SK-N-SH treated with all-trans-retinoic acid at 6 μM for 48 hours (cell line): ENCODE data around the gene HYAL3.
"Not testable (repeated sequence)": the region's sequence is repeated elsewhere in the genome, so short reads cannot be mapped to it uniquely, and the experiment has no call there.

Source experiments
- ARNTL ChIP-seq: fragments of 450-650 bp; formaldehyde crosslinking; IDR thresholded peaks from 2 replicates; pipeline ENCODE4 v1.5.0; 2020; ENCODE audit warnings: low read depth, mild to moderate bottlenecking, moderate library complexity, borderline replicate concordance
- BACH2 ChIP-seq: fragments of 250-450 bp; sonication (Bioruptor Pico); IDR thresholded peaks from 2 replicates; pipeline ENCODE4 v1.9.0; 2021; ENCODE audit warnings: mild to moderate bottlenecking, borderline replicate concordance
- CREB5 ChIP-seq: fragments of 250-450 bp; sonication (Bioruptor Pico); IDR thresholded peaks from 2 replicates; pipeline ENCODE4 v1.5.1; 2020; ENCODE audit warnings: low read depth, mild to moderate bottlenecking, moderate library complexity
- CSDC2 ChIP-seq: fragments of 250-450 bp; sonication (Bioruptor Pico); IDR thresholded peaks from 2 replicates; pipeline ENCODE4 v1.5.0; 2020; ENCODE audit warnings: mild to moderate bottlenecking, moderate library complexity
- OSR1 ChIP-seq: fragments of 250-450 bp; sonication (Bioruptor Pico); IDR thresholded peaks from 2 replicates; pipeline ENCODE4 v1.8.0; 2022; ENCODE audit warnings: moderate library complexity, mild to moderate bottlenecking, inconsistent platforms
- PATZ1 ChIP-seq: fragments of 250-450 bp; sonication (Bioruptor Pico); IDR thresholded peaks from 2 replicates; pipeline ENCODE4 v1.8.0; 2020; ENCODE audit warnings: mild to moderate bottlenecking, moderate library complexity, borderline replicate concordance
- SNAI2 ChIP-seq: fragments of 250-450 bp; sonication (Bioruptor Pico); IDR thresholded peaks from 2 replicates; pipeline ENCODE4 v1.5.0; 2020; ENCODE audit warnings: mild to moderate bottlenecking, moderate library complexity
- TCF4 ChIP-seq: fragments of 250-450 bp; sonication (Bioruptor Pico); IDR thresholded peaks from 2 replicates; pipeline ENCODE4 v1.8.0; 2021; ENCODE audit warnings: mild to moderate bottlenecking, moderate library complexity, borderline replicate concordance
- TOX ChIP-seq: fragments of 250-450 bp; sonication (Bioruptor Pico); IDR thresholded peaks from 2 replicates; pipeline ENCODE4 v1.8.0; 2021; ENCODE audit warnings: mild to moderate bottlenecking, moderate library complexity, borderline replicate concordance
- ZC3H10 ChIP-seq: fragments of 250-450 bp; sonication (Bioruptor Pico); IDR thresholded peaks from 2 replicates; pipeline ENCODE4 v1.5.1; 2021; ENCODE audit warnings: mild to moderate bottlenecking, moderate library complexity
- ZFP30 ChIP-seq: fragments of 450-650 bp; formaldehyde crosslinking; IDR thresholded peaks from 2 replicates; pipeline ENCODE4 v1.5.0; 2022; ENCODE audit warnings: mild to moderate bottlenecking, moderate library complexity
- ZNF565 ChIP-seq: fragments of 450-650 bp; formaldehyde crosslinking; conservative IDR thresholded peaks from 2 replicates; pipeline ENCODE4 v1.5.0; 2020; ENCODE audit warnings: low read depth, mild to moderate bottlenecking, moderate library complexity
- TF ChIP-seq, protein P1 (sequence below): fragments of 250-450 bp; sonication (Bioruptor Pico); IDR thresholded peaks from 2 replicates; pipeline ENCODE4 v1.5.1; 2021; ENCODE audit warnings: mild to moderate bottlenecking, moderate library complexity

DNA sequence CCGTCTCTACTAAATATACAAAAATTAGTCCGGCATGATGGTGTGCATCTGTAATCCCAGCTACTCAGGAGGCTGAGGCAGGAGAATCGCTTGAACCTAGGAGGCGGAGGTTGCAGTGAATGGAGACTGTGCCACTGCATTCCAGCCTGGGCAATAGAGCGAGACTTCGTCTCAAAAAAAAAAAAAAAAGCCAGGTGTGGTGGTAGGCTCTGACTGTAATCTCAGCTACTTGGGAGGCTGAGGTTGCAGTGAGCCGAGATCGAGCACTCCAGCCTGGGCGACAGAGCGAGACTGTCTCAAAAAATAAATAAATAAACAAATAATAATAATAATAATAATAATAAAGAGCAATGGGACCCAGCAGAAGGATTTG is 26.7 kb downstream of the HYAL3 start:
- not testable (repeated sequence) for TF ChIP-seq CSDC2 (CRISPR knock-in tag); ZC3H10 (CRISPR knock-in tag); PATZ1 (CRISPR knock-in tag); OSR1 (CRISPR knock-in tag); TCF4 (CRISPR knock-in tag); CREB5; SNAI2 (CRISPR knock-in tag); ZNF565; ZFP30; ARNTL; BACH2 (CRISPR knock-in tag); TOX (CRISPR knock-in tag)
- TF ChIP-seq, protein P1, sequence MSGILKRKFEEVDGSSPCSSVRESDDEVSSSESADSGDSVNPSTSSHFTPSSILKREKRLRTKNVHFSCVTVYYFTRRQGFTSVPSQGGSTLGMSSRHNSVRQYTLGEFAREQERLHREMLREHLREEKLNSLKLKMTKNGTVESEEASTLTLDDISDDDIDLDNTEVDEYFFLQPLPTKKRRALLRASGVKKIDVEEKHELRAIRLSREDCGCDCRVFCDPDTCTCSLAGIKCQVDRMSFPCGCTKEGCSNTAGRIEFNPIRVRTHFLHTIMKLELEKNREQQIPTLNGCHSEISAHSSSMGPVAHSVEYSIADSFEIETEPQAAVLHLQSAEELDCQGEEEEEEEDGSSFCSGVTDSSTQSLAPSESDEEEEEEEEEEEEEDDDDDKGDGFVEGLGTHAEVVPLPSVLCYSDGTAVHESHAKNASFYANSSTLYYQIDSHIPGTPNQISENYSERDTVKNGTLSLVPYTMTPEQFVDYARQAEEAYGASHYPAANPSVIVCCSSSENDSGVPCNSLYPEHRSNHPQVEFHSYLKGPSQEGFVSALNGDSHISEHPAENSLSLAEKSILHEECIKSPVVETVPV (CRISPR knock-in tag): not testable (repeated sequence)
